Amniotic epithelial cell (primary cell): ENCODE measurements around the gene PFKFB3.
"Not testable (repeated sequence)": the region's sequence is repeated elsewhere in the genome, so short reads cannot be mapped to it uniquely, and the experiment has no call there.

Source experiments
- DNase-seq: peaks from one replicate; pipeline ENCODE4 v3.0.0-alpha.2; 2010; ENCODE audit warnings: low read depth

The PFKFB3 gene

GRCh38 chr10:6272126-6272525 lies 69.4 kb downstream of the PFKFB3 start:
- DNase-seq = no peak

- no peak for DNase-seq
Observed at GRCh38 chr10:6273351-6273750, 70.6 kb downstream of the PFKFB3 start.

GRCh38 chr10:6274040-6274439 lies 71.3 kb downstream of the PFKFB3 start:
- DNase-seq = peak; percentile 79

GRCh38 chr10:6274484-6274883 lies 71.8 kb downstream of the PFKFB3 start:
- no peak for DNase-seq

GRCh38 chr10:6275022-6275997 lies 72.6 kb downstream of the PFKFB3 start:
- DNase-seq = peak; percentile 97

- DNase-seq = no peak
Observed at GRCh38 chr10:6276356-6276755, 73.6 kb downstream of the PFKFB3 start.

GRCh38 chr10:6278519-6279120 lies 75.9 kb downstream of the PFKFB3 start:
- peak; percentile 27 for DNase-seq

GRCh38 chr10:6279540-6280267 lies 77.0 kb downstream of the PFKFB3 start:
- peak; percentile 51 for DNase-seq

GRCh38 chr10:6280291-6280690 lies 77.6 kb downstream of the PFKFB3 start:
- no peak for DNase-seq

GRCh38 chr10:6282454-6282958 lies 79.8 kb downstream of the PFKFB3 start:
- no peak for DNase-seq

- DNase-seq = no peak
Observed at GRCh38 chr10:6283655-6284054, 80.9 kb downstream of the PFKFB3 start.

GRCh38 chr10:6290621-6291020 lies 87.9 kb downstream of the PFKFB3 start:
- peak; percentile 66 for DNase-seq

- DNase-seq = peak; percentile 64
Observed at GRCh38 chr10:6292741-6293151, 90.0 kb downstream of the PFKFB3 start.

- DNase-seq = not testable (repeated sequence)
Observed at GRCh38 chr10:6296425-6296824, 93.7 kb downstream of the PFKFB3 start.

- no peak for DNase-seq
Observed at GRCh38 chr10:6296828-6297251, 94.1 kb downstream of the PFKFB3 start.

GRCh38 chr10:6297522-6297921 lies 94.8 kb downstream of the PFKFB3 start:
- no peak for DNase-seq

GRCh38 chr10:6297951-6298381 lies 95.2 kb downstream of the PFKFB3 start:
- DNase-seq = no peak

- no peak for DNase-seq
Observed at GRCh38 chr10:6298428-6298827, 95.7 kb downstream of the PFKFB3 start.

- DNase-seq = peak; percentile 2
Observed at GRCh38 chr10:6299234-6299633, 96.5 kb downstream of the PFKFB3 start.

GRCh38 chr10:6299743-6300105 lies 97.0 kb downstream of the PFKFB3 start:
- DNase-seq = no peak

- peak; percentile 17 for DNase-seq
Observed at GRCh38 chr10:6300106-6300783, 97.5 kb downstream of the PFKFB3 start.
